Measurements from ENCODE around the gene SIM2. TPM values are rescaled to one million over a fixed set of nuclear protein-coding genes. Genes with fewer than 3 reads are reported as not detected.

The SIM2 gene
- total RNA-seq, 3 donors from 2014 or later (not counting 1 experiment from before 2014, with no cell fraction given): not detected

DNA sequence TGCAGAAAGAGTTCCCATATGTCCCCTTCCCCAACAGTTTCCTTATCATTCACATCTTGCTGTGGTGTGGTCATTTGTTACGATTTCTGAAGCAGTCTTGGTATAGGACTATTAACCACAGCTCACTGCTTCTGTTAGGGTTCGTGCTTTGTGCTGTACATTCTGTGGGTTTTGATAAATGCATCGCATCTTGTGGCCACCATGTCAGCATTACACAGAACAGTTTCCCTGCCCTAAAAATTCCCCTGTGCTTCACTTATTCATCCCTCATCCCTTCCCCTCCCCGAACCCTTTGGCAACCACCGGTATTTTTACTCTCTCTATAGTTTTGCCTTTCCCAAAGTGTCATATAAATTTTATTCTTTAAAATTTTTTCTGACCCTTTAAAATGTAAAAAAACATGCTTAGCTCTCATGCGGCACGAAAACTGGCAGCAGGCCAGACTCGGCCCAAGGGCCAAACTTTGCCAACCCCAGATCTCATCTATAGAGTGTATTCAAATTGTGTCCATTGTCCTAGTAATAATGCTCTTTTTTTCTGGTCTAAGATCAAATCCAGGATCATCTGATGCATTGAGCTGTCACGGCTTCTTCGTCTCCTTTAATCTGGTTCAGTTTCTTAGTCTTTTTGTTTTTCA is 78.2 kb downstream of the SIM2 start:
- WGBS (ENCODE audit: insufficient coverage): 65% methylated on average over 9 of the region's 10 CpGs
- Histone ChIP-seq H3K4me1 (ENCODE audit: control insufficient read depth, insufficient read depth, low read length) (no peaks in the 10 kb centered on the region), H3K36me3 (ENCODE audit: control insufficient read depth, insufficient read depth, low read length) (no peaks in the 10 kb centered on the region), H3K27me3 (ENCODE audit: control insufficient read depth, insufficient read depth, low read length) (no peaks in the 10 kb centered on the region), H3K27ac (ENCODE audit: low read length) (no peak overlapping the region), H3K9me3 (ENCODE audit: control insufficient read depth, insufficient read depth, low read length) (no peaks in the 10 kb centered on the region), H3K4me3 (ENCODE audit: low read length) (no peak overlapping the region)
- intact Hi-C loops (cut with micrococcal nuclease): no loop called here
- H3K4me3 Mint-ChIP-seq: no peak overlapping the region
- no peaks in the 10 kb centered on the region for H3K9me3 Mint-ChIP-seq
- DNase-seq (no peak), ATAC-seq (no peak)
- no peaks in the 10 kb centered on the region for H3K36me3 Mint-ChIP-seq
- no peak overlapping the region for H3K27ac Mint-ChIP-seq
- no peaks in the 10 kb centered on the region for H3K27me3 Mint-ChIP-seq (ENCODE audit: low read depth in 2 of 2)
- peaks cover 6 to 9% of the 10 kb centered on the region in 2 donors for H3K4me1 Mint-ChIP-seq
- TF ChIP-seq, protein P1, sequence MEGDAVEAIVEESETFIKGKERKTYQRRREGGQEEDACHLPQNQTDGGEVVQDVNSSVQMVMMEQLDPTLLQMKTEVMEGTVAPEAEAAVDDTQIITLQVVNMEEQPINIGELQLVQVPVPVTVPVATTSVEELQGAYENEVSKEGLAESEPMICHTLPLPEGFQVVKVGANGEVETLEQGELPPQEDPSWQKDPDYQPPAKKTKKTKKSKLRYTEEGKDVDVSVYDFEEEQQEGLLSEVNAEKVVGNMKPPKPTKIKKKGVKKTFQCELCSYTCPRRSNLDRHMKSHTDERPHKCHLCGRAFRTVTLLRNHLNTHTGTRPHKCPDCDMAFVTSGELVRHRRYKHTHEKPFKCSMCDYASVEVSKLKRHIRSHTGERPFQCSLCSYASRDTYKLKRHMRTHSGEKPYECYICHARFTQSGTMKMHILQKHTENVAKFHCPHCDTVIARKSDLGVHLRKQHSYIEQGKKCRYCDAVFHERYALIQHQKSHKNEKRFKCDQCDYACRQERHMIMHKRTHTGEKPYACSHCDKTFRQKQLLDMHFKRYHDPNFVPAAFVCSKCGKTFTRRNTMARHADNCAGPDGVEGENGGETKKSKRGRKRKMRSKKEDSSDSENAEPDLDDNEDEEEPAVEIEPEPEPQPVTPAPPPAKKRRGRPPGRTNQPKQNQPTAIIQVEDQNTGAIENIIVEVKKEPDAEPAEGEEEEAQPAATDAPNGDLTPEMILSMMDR (IDR thresholded peaks at IDR 0.05): no peak

DNA sequence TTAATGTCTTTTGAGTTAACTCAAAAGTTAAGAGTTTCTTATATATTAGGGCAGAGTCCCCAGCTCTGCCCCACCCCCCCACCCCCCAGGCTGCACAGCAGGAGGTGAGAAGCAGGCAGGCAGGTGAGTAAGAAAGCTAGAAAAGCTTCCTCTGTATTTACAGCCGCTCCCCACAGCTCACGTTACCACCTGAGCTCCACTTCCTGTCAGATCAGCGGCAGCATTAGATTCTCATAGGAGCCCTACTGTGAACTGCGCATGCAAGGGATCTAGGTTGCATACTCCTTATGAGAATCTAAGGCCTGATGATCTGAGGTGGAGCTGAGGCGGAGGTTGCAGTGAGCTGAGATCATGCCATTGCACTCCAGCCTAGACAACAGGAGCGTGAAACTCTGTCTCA is 81.9 kb downstream of the SIM2 start:
- no peaks in the 10 kb centered on the region for H3K9me3 ChIP-seq (ENCODE audit: control insufficient read depth, insufficient read depth, low read length)
- Mint-ChIP-seq H3K9me3 (no peaks in the 10 kb centered on the region), H3K36me3 (no peaks in the 10 kb centered on the region), H3K4me3 (no peak overlapping the region), H3K27ac (no peak overlapping the region), H3K4me1 (no peaks in the 10 kb centered on the region), H3K27me3 (ENCODE audit: low read depth in 2 of 2) (no peaks in the 10 kb centered on the region)
- ATAC-seq: no peak
- no peak overlapping the region for H3K4me3 ChIP-seq (ENCODE audit: low read length)
- intact Hi-C loops (cut with micrococcal nuclease): no loop called here
- no peak overlapping the region for H3K27ac ChIP-seq (ENCODE audit: low read length)
- TF ChIP-seq, protein P1 (IDR thresholded peaks at IDR 0.05): no peak
- no peaks in the 10 kb centered on the region for H3K4me1 ChIP-seq (ENCODE audit: control insufficient read depth, insufficient read depth, low read length)
- WGBS (ENCODE audit: insufficient coverage): 85% methylated on average over 6 of the region's 6 CpGs
- H3K36me3 ChIP-seq (ENCODE audit: control insufficient read depth, insufficient read depth, low read length): no peaks in the 10 kb centered on the region
- DNase-seq: no peak
- no peaks in the 10 kb centered on the region for H3K27me3 ChIP-seq (ENCODE audit: control insufficient read depth, insufficient read depth, low read length)

DNA sequence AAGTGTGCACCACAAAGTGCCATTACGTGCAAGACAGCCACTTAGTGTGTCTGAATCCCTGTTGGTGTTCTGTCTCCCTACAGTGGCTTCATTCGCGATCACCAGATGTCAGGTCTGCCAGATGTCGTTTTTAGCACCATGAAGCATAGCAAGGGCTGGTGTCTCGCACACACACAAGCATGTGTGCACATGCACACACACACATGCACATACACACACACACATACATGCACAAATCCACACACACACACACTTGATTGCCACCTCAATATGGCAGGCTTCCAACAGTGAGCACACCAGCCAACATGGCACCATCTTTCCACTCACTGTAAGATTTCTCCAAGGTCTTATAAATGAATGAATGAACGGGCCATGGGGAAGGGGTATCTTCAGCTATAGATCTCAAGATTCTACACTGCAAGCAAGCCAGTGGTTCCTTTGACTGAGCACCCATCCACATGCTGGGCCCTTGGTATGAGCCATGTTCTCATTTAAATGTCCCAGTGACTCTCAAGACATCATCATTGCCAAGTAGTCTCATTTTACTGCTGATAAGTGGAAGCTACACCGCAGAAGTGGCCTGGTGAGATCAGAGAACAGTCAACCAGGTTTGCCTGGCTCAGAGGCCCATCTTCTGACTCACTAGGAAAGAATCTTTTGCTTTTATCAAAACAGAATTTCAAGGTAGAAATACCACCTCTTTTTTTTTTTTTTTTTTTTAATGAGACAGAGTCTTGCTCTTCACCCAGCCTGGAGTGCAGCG is 84.9 kb downstream of the SIM2 start:
- no peaks in the 10 kb centered on the region for H3K9me3 Mint-ChIP-seq

More for the DNA sequence above, 84.9 kb downstream of the SIM2 start:
- no peaks in the 10 kb centered on the region for H3K36me3 ChIP-seq (ENCODE audit: control insufficient read depth, insufficient read depth, low read length)
- no peaks in the 10 kb centered on the region for H3K9me3 ChIP-seq (ENCODE audit: control insufficient read depth, insufficient read depth, low read length)
- TF ChIP-seq, protein P1 (IDR thresholded peaks at IDR 0.05): no peak
- H3K4me3 ChIP-seq (ENCODE audit: low read length): no peak overlapping the region
- intact Hi-C loops (cut with micrococcal nuclease): no loop called here
- no peak overlapping the region for H3K27ac ChIP-seq (ENCODE audit: low read length)
- Mint-ChIP-seq H3K4me3 (no peak overlapping the region), H3K36me3 (no peaks in the 10 kb centered on the region), H3K4me1 (no peaks in the 10 kb centered on the region), H3K27me3 (ENCODE audit: low read depth in 2 of 2) (no peaks in the 10 kb centered on the region), H3K27ac (no peak overlapping the region)
- DNase-seq (no peak), ATAC-seq (peak in 1 of 3 donors; percentile 25)
- 94% methylated on average over 8 of the region's 8 CpGs for WGBS (ENCODE audit: insufficient coverage)
- no peaks in the 10 kb centered on the region for H3K4me1 ChIP-seq (ENCODE audit: control insufficient read depth, insufficient read depth, low read length)
- no peaks in the 10 kb centered on the region for H3K27me3 ChIP-seq (ENCODE audit: control insufficient read depth, insufficient read depth, low read length)
